HEK293T (cell line): Measurements from ENCODE around the gene CCDC15.

Experiments used
- CTBP1 ChIP-seq: fragments of 450-650 bp; IDR thresholded peaks from 2 replicates; pipeline ENCODE4 v1.6.1; 2016; ENCODE audit warnings: borderline replicate concordance
- ELF4 ChIP-seq: fragments of 450-650 bp; IDR thresholded peaks from 2 replicates; pipeline ENCODE4 v1.6.1; 2017; ENCODE audit warnings: antibody characterized with exemption
- FOXA1 ChIP-seq: fragments of 450-650 bp; IDR thresholded peaks from 2 replicates; pipeline ENCODE4 v1.6.1; 2016; ENCODE audit warnings: mild to moderate bottlenecking
- FOXM1 ChIP-seq: fragments of 450-650 bp; IDR thresholded peaks from 2 replicates; pipeline ENCODE4 v1.6.1; 2017; ENCODE audit warnings: mild to moderate bottlenecking, borderline replicate concordance
- HDGF ChIP-seq: fragments of 450-650 bp; IDR thresholded peaks from 2 replicates; pipeline ENCODE4 v1.6.1; 2017; ENCODE audit warnings: antibody characterized with exemption, borderline replicate concordance
- LEF1 ChIP-seq: fragments of 450-650 bp; IDR thresholded peaks from 2 replicates; pipeline ENCODE4 v1.6.1; 2017; ENCODE audit warnings: mild to moderate bottlenecking, borderline replicate concordance
- SP1 ChIP-seq: fragments of 450-650 bp; IDR thresholded peaks from 2 replicates; pipeline ENCODE4 v1.6.1; 2017
- TARDBP ChIP-seq: fragments of 450-650 bp; IDR thresholded peaks from 2 replicates; pipeline ENCODE4 v1.6.1; 2016

GRCh38 chr11:124984512-124984854 lies 30.5 kb downstream of the CCDC15 start:
- TF ChIP-seq LEF1 (no peak), CTBP1 (no peak), HDGF (no peak), TARDBP (no peak), SP1 (no peak), ELF4 (no peak), FOXA1 (no peak), FOXM1 (no peak)
